ENCODE measurements around the gene PRDM16. TPM values are rescaled to one million over a fixed set of nuclear protein-coding genes. Genes with fewer than 3 reads are reported as not detected.

The PRDM16 gene
- total RNA-seq, 1 experiment from 2014 or later: 6.1 TPM

DNA sequence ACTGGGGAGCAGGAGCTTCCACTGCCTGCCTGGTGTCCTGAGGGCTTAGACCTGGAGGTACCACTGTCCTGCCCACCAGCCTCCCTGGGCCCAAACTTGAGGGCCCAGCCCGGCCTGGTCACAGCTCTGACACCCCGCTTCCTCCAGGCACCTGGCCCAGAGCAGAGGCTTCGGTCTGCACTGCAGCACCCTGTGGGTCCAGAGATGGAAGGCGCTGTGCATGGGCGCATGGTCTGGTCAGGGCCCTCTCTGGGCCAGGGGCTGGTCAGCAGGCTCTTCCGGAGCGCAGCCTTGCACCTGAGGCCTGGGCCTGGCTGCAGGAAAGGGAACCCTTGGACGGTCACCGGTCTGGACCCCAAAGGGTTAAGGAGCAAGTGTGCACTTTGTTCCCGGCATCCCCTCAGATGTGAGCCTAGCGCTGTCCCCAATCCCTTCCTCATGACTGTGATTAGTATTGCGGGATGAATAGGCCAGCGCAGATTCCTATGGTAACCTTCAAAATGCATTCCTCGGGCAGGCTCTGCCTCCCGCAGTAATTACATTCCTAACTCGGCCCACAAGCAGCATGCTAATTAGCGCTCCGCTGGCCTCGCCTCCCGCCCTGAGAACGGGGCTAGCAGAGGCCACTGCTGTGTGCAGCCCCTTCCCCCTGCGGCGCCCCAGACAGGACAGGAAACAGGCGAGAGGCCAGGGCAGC lies 36.3 kb downstream of the PRDM16 start:
- Histone ChIP-seq H2AFZ (ENCODE audit: low read depth, low read length, poor library complexity, severe bottlenecking) (no peak overlapping the region), H3K4me1 (ENCODE audit: control insufficient read depth in 1 of 2, insufficient read depth in 2 of 2, low read length in 2 of 2) (no peaks in the 10 kb centered on the region), H3K9me3 (ENCODE audit: control insufficient read depth in 1 of 2, insufficient read depth in 1 of 2, low read depth in 1 of 2, low read length in 2 of 2) (no peaks in the 10 kb centered on the region), H3K4me2 (ENCODE audit: low read length) (no peak overlapping the region), H3K4me3 (replicated peaks in 1 of 2; ENCODE audit: low read depth in 1 of 2, low read length in 2 of 2) (no peak overlapping the region), H3K27me3 (ENCODE audit: insufficient read depth, low read length) (no peaks in the 10 kb centered on the region), H3K79me2 (ENCODE audit: insufficient read depth, low read length) (no peaks in the 10 kb centered on the region), H3K9ac (ENCODE audit: low read length) (no peak overlapping the region), H4K20me1 (ENCODE audit: insufficient read depth) (no peaks in the 10 kb centered on the region), H3K36me3 (ENCODE audit: control insufficient read depth in 1 of 2, insufficient read depth in 2 of 2, low read length in 2 of 2) (no peaks in the 10 kb centered on the region), H3K9me2 (ENCODE audit: insufficient read depth) (no peaks in the 10 kb centered on the region), H3K27ac (ENCODE audit: low read depth, low read length) (no peak overlapping the region)
- TF ChIP-seq, protein P1, sequence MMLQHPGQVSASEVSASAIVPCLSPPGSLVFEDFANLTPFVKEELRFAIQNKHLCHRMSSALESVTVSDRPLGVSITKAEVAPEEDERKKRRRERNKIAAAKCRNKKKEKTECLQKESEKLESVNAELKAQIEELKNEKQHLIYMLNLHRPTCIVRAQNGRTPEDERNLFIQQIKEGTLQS (IDR thresholded peaks at IDR 0.05): no peak
- TF ChIP-seq POLR2AphosphoS5 (IDR thresholded peaks at IDR 0.05; ENCODE audit: low read depth, low read length) (no peak), RAD21 (IDR thresholded peaks at IDR 0.05; ENCODE audit: low read depth) (no peak), CBX3 (IDR thresholded peaks at IDR 0.05; ENCODE audit: low read depth) (no peak), JUND (IDR thresholded peaks at IDR 0.05) (no peak), SRF (IDR thresholded peaks at IDR 0.05; ENCODE audit: low read depth) (no peak), FOSL1 (IDR thresholded peaks at IDR 0.05; ENCODE audit: low read depth) (no peak), ELF1 (IDR thresholded peaks at IDR 0.05; ENCODE audit: borderline replicate concordance, low read depth) (no peak), TCF7L2 (IDR thresholded peaks at IDR 0.05; ENCODE audit: borderline replicate concordance, extremely low read depth, insufficient read depth, insufficient read length) (no peak), SP1 (IDR thresholded peaks at IDR 0.05; ENCODE audit: low read depth) (no peak), EGR1 (IDR thresholded peaks at IDR 0.05; ENCODE audit: low read depth) (no peak), SIN3A (IDR thresholded peaks at IDR 0.05; ENCODE audit: low read depth) (no peak), ZFX (IDR thresholded peaks at IDR 0.05) (no peak), ZNF274 (IDR thresholded peaks at IDR 0.05; ENCODE audit: low read depth, low read length) (no peak), EZH2phosphoT487 (IDR thresholded peaks at IDR 0.05; ENCODE audit: borderline replicate concordance) (no peak), EZH2 (IDR thresholded peaks at IDR 0.05) (no peak)
- TF ChIP-seq, protein P2, sequence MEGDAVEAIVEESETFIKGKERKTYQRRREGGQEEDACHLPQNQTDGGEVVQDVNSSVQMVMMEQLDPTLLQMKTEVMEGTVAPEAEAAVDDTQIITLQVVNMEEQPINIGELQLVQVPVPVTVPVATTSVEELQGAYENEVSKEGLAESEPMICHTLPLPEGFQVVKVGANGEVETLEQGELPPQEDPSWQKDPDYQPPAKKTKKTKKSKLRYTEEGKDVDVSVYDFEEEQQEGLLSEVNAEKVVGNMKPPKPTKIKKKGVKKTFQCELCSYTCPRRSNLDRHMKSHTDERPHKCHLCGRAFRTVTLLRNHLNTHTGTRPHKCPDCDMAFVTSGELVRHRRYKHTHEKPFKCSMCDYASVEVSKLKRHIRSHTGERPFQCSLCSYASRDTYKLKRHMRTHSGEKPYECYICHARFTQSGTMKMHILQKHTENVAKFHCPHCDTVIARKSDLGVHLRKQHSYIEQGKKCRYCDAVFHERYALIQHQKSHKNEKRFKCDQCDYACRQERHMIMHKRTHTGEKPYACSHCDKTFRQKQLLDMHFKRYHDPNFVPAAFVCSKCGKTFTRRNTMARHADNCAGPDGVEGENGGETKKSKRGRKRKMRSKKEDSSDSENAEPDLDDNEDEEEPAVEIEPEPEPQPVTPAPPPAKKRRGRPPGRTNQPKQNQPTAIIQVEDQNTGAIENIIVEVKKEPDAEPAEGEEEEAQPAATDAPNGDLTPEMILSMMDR (IDR thresholded peaks at IDR 0.05 in 2 of 3, conservative IDR thresholded peaks at IDR 0.05 in 1 of 3; ENCODE audit: borderline replicate concordance in 1 of 3, insufficient read depth in 1 of 3, low read depth in 2 of 3, low read length in 2 of 3): no peak
- TF ChIP-seq, protein P3, sequence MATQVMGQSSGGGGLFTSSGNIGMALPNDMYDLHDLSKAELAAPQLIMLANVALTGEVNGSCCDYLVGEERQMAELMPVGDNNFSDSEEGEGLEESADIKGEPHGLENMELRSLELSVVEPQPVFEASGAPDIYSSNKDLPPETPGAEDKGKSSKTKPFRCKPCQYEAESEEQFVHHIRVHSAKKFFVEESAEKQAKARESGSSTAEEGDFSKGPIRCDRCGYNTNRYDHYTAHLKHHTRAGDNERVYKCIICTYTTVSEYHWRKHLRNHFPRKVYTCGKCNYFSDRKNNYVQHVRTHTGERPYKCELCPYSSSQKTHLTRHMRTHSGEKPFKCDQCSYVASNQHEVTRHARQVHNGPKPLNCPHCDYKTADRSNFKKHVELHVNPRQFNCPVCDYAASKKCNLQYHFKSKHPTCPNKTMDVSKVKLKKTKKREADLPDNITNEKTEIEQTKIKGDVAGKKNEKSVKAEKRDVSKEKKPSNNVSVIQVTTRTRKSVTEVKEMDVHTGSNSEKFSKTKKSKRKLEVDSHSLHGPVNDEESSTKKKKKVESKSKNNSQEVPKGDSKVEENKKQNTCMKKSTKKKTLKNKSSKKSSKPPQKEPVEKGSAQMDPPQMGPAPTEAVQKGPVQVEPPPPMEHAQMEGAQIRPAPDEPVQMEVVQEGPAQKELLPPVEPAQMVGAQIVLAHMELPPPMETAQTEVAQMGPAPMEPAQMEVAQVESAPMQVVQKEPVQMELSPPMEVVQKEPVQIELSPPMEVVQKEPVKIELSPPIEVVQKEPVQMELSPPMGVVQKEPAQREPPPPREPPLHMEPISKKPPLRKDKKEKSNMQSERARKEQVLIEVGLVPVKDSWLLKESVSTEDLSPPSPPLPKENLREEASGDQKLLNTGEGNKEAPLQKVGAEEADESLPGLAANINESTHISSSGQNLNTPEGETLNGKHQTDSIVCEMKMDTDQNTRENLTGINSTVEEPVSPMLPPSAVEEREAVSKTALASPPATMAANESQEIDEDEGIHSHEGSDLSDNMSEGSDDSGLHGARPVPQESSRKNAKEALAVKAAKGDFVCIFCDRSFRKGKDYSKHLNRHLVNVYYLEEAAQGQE (IDR thresholded peaks at IDR 0.05; ENCODE audit: low read depth): no peak
- CTCF ChIA-PET: no interaction called here
- POLR2A ChIA-PET: no interaction called here
- no TSS peak for BruUV-seq (replicated peaks)
- RAD21 ChIA-PET (ENCODE audit: low non-redundant PET in 1 of 2, low total read pairs in 2 of 2, uncharacterized antibody in 2 of 2, unreplicated experiment in 2 of 2): no interaction called here
- DNase-seq (ENCODE audit: low read depth, low spot score) (no peak), ATAC-seq (no peak)
- intact Hi-C loops (cut with micrococcal nuclease): no loop called here
